Activated gamma-delta T cell (primary cell): Measurements from ENCODE around the gene HTR3D.
"Not testable (repeated sequence)": the region's sequence is repeated elsewhere in the genome, so short reads cannot be mapped to it uniquely, and the experiment has no call there.

Source experiments
- DNase-seq: peaks from one replicate; lab custom pipeline; 2025; lab: John Stamatoyannopoulos, UW
- total RNA-seq, 2 donors: gene quantifications; one replicate each; lab custom pipeline; 2026; lab: John Stamatoyannopoulos, UW

The HTR3D gene, protein sequence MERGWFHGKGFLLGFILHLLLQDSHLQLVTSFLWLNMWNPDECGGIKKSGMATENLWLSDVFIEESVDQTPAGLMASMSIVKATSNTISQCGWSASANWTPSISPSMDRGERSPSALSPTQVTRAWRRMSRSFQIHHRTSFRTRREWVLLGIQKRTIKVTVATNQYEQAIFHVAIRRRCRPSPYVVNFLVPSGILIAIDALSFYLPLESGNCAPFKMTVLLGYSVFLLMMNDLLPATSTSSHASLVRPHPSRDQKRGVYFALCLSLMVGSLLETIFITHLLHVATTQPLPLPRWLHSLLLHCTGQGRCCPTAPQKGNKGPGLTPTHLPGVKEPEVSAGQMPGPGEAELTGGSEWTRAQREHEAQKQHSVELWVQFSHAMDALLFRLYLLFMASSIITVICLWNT
- total RNA-seq, result 0 reads per million in 2 donors

DNA sequence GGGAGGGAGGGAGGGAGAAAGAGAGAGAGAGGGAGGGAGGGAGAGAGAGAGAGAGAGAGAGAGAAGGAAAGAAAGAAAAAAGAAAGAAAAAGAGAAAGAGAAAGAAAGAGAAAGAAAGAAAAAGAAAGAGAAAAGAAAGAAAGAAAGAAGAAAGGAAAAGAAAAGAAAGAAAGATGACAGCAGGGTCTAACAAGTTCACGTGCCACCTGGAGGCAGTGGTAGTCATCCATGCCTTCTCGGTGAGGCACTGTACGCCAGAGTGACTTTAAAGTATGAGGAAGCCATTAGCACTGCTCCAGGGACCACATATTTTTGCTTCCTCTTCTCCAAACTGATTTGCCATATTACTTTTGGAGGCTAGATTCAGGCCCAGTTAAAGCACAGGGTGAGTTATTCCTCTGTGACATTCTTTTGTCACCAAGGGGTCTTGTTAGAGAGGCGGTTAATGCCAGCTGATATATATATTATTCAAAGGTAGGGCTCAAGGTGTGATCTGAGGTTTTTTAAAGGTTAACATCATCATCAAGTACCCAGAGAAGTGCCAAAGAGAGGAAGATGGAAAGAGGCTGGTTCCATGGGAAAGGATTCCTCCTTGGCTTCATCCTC lies at the start of gene HTR3D:
Gene HTR3D, plus strand, starts transcription at position 556 of the 606 bp plus-strand sequence. Its CDS starts 0 bp downstream, at position 556.
- no peak for DNase-seq

DNA sequence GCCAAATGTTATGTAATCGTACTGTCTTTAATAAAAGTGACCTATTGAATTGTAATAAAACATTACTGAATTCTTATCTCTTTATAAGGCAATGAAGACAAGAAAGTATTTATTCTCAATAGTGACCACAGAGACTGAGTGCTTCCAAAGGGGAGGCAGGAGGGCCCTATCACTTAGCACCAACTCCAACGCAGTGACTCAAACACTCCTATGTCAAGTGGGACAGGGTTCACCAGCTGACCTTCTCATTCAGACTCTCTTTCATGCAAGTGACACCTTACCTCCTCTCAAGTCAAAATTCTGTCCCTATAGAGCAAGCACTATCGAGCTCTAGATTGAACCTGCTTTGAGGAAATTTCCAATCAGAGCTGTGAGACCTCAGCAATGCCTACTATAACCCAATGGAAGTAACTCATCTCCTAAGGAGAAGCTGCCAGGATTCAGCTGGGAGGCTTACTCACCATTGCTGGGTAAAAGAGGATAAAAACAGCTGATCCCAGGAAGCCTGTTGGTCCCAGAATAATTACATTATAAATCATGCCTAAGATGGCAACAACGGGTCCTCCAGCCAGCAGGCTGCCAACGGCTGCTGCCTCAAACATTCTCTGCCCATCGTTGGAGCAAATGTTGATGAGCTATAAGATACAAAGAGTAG lies 49.4 kb upstream of the HTR3D start:
- no peak for DNase-seq

DNA sequence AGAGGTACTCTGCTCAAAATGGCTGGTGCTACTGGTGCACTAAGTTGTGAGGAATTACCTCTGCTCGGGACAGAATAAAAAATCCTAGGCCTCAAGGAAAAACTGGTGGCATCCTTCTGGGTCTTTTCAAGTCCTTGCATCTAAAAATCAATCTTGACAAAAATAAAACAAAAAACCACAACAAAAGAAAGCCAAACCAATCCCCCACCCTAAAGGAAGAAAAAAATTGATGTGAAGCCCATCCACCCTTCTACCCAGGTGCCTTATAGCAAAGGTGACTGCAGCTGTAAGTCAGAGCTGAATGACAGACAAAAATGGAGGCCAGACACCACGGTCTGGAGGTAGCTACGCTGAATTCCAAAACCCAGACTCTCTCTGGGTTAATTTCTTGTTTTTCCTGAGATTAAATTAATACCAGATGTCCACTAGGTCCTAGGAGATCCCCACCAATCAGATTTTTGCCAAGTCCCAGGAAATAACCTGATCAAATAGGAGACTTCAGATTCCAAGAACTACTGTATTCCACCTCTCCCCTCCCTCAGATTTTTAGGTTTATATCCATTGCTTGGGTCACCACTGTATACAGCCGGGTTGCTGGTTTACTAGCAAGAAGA lies 47.3 kb upstream of the HTR3D start:
- no peak for DNase-seq

DNA sequence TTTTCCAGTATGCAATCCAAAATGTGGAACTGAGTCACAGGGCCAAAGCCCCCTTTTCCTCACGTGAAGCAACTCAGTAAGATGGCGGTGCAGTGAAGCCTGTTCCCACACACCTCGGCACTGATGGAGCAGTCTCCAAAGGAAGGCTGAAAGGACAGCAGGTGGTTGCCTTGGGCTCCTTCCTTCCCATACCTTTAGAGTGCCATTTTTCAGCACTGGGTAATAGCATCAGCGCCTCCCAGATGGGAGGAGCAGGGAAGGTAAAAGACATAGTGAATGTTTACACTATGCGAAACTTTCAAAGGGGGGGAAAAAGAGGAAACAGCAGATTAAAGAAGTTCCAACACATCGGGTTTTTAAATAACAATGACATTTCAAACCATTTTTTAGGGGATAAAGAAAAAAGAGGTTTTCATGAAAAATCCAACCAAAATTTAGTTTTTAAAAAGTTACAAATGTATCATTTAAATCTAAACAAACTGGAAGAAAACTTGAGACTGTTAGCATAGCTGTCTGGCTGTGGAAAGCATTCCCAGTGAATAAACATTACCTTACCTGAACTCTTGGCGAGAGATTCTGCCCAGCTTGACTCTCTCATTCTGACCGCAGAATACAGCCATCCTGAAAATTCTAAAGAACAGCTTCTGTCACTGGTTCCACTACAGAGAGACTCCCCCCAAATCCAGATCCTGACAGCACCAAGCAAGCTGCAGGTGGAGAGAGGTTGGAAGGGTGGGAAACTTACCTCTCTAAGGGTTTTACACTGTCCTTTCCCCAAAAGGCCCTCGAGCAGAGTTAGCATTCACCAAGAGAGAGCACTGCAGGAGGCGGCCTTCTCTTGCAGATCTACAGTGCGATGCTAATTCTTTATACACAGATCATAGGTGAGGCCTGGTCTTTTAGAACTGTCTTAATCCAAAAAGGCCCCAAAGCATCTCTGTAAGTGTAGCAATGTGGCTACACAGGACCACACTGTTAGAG lies 46.5 kb upstream of the HTR3D start:
- DNase-seq, result no peak

DNA sequence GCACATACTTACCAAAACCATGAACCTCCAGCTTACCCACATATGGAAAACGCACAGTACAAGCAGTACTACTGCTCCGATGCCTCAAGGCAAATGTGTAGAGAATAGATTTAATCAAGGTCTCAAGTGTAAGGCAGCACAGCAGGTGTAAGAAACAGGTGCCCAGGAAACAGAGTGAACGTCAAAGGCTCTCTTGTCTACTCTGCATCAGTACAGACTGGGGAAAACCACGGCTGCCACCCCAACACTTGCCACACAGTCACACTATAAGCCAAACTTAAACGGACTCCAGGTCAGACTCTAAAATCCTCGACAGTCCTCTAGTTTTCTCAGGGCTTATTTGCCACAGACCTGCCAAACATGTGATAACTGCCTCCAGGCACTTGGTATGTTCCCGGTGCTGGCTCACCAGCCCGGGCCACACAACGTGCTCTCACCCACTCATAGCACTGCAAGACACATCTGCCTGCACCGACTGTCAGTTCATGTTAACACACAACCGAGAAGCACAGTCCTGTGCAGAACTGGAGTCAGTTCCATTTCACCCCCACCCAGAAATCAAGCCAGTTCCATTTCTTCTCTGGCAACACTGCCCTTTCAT lies 44.4 kb upstream of the HTR3D start:
- DNase-seq, result no peak

DNA sequence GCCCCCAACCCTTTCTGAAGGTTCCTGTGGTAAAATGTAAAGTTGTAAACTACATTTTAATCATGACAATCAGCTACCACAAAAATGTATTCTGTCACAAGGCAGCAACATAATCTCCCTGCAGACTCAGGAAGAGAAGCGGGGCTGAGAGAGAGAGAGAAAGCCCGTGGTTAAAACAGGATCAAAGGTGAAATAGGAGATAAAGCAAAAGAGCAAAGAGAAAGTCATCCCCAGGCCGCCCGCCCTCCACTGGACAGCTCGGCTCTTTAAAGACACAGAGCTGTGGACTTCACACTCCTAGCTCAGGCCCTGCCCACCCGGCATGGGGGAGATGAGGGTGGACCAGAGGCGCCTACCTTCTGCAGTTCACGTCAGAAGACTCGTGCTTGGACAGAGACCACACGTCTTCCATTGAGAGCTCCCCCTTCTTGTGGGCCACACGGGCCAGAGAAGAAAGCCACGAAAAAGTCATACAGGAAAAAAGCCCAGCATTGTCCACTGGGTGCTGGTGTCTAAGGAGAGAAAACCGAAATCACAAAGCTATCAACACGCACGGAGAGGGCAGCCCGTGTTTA lies 43.2 kb upstream of the HTR3D start:
- no peak for DNase-seq

DNA sequence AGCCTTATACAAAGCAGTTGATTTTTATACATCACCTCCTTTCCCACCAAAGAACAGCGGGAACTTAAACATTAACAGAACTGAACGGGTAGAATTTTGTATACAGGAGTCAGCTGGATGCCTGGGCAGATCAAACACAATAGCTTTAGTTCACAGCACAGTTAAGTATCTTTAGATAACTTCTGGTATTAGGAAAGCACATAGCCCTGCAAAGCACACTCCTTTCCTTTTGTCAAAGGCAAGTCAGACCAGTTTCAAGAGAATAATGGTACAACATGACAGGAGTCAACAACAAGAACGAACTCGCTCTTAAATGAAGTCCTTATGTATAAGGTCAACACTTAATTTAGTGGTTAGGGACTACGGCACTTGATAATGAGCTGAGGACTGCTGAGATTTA lies 40.1 kb upstream of the HTR3D start:
- DNase-seq, result no peak

DNA sequence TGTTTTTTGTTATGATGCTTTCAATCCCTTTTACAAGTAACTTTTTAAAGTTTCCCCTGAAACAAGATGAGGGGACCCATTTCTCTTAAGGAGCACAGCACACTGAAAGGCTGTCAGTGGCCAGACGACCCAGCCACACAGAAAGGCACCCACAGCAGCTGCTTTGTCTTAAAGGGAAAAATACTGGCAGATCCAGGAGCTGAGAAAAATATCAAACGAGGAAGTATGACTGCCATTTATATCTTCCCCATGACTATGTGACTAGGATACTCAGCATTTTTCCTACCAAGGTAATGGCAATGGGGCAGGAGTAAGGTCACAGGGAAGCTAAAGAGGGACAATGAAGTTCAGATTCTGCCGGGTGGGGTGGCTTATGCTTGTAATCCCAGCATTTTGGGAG lies 29.8 kb upstream of the HTR3D start:
- no peak for DNase-seq

DNA sequence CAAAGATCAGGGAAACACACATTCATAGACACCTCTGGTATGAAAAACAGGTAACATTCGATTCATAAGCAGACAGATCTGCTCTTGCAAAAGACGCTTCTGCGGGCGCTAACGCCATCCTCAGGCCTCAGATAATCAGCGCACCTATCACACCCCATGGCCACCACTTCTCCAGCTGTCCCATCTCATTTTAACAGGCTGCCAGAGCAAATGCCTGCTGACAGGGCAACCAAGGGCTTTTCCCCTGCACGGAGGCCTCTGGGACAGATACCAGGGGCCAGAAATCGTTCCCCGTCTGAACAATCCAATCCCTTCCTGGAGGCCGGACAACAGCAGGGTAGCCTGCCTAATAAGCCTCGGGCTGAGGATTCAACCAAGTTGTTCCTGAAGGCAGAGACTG lies 29.1 kb upstream of the HTR3D start:
- DNase-seq, result no peak

DNA sequence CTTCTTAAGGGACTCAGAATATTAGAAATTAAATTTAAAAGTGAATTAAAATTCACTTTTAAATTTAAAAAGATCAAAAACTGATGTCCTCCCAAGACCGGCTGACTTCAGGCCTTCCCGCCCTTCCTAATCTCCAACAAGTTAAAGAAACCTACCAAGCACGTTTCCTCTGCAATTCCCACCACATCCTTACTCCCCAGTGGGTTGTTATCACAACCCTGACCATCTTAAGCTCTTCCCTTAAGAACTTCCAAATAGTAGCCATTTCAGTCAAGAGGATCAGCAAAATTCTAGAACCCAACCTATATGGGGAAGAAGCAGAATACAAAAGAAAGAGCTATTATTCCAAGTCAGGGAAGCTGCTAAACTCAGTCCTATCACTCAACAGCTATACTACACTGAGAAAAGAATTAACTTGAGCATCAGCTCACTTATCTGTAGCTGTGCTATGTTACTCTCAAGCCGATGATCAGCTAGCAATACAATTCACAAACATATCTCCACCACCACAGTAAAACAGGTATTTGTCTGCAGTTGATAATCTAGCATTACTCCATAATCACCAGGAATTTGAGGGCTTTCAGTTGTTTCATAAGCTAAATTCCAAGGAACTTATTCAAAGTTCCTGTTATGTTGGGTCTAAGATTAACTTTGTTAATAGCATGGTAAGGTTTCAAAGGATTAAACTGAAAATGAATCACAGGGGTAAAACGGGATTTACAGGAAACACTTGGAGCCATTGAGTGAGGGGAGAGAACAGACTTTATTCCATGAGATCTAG lies 28.2 kb upstream of the HTR3D start:
- DNase-seq, result no peak

DNA sequence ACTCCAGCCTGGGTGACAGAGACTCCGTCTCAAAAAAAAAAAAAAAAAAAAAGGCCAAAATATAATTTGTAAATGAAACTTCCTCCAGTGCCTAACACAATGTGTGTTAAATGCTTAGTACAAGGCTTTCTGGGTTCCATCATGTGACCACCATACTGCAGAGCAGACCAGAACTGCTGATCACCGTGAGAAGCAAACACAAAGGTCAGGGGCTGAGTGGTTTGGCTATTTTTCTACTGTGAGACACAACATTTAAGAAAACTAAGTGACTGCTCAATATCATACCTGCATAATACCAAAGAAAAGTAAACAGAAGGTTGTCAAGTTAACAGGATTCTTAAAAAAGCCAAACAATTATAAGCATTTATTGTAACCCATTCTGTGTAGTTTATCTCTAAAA lies 27.1 kb upstream of the HTR3D start:
- no peak for DNase-seq

DNA sequence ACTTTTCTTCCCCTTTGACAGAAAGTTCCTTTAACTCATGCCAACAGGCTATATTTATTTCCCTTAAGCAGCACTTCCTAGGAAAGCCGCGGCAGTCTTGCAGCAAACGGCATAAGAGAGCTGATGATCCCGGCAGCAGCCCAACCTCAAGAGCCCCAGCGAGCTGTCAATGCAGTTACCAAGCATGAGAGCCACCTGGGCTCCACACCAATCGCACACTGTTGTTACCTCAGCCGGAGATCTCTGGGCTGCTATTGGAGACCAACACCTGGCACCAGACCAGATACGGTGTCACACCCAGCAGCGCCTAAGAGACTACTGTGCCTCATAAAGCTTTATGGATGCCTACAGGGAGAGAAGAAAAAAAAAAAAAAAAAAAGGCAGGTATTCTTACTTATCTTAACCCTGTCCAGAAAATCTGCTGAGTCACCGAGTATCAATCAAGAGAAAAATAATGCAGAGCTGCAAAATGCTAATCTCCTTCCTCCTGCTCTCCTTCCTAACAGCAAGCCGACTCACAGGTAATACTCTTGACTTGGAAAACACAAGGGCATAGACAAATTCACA lies 25.5 kb upstream of the HTR3D start:
- no peak for DNase-seq

DNA sequence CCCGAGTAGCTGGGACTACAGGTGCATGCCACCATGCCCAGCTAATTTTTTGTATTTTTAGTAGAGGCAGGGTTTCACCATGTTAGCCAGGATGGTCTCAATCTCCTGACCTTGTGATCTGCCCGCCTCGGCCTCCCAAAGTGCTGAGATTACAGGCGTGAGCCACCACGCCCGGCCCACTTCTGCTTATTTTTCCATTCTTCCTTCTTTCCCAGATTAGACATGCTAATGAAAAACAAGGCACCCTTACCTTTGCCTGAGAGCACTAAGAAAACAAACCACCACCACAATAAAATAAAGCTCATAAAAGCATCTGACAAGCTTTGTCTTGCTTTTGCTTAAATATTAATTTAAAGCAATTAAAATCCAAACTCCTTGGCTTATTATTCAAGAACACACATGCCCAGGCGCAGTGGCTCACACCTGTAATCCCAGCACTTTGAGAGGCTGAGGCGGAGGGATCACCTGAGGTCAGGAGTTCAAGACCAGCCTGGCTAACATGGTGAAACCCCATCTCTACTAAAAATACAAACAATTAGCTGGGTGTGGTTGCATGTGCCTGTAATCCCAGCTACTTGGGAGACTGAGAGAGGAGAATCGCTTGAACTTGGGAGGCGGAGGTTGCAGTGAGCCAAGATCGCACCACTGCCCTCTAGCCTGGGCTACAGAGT lies 24.3 kb upstream of the HTR3D start:
- not testable (repeated sequence) for DNase-seq

DNA sequence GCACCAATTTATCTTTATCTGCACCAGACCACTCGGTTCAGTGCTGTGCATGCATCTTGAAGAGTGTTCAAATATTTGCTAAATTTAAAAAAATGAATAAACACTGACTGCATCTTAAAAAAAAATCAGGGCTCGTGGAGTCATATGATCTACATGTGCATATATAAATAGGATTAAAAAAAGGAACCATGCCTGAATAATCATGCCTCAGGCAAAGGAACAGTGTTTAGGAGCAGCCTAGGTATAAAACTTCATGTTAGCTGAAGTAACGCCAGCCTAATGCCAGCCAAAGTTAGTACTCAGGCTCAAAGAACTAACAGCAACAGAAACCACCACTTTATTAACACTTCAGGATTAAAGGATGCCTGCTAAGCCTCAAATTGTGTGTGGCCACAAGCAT lies 23.4 kb upstream of the HTR3D start:
- no peak for DNase-seq

DNA sequence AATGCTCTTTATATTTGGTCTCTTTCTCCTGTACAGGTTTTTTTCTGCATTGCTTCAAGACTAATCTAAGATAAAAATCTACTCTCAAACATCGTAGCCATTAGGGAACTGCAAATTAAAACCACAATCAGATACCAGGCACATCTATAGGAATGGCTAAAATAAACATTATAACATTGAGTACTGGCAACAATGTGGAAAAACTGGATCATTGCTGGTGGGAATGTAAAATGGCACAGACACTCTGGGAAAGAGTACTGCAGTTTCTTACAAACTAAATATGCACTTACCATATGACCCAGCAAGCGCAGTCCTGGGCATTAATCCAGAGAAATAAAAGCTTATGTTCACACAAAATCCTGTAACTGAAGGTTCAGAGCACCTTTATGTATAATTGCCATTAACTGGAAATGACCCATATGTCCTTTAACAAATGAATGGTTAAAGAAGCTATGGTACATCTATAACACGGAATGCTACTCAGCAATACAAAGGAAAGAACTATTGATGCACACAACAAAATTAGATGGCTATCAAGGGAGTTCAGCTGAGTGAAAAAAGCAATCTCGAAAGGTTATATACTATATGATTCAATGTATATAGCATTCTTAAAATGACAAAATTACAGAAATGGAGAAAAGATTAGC lies 20.2 kb upstream of the HTR3D start:
- DNase-seq, result no peak

DNA sequence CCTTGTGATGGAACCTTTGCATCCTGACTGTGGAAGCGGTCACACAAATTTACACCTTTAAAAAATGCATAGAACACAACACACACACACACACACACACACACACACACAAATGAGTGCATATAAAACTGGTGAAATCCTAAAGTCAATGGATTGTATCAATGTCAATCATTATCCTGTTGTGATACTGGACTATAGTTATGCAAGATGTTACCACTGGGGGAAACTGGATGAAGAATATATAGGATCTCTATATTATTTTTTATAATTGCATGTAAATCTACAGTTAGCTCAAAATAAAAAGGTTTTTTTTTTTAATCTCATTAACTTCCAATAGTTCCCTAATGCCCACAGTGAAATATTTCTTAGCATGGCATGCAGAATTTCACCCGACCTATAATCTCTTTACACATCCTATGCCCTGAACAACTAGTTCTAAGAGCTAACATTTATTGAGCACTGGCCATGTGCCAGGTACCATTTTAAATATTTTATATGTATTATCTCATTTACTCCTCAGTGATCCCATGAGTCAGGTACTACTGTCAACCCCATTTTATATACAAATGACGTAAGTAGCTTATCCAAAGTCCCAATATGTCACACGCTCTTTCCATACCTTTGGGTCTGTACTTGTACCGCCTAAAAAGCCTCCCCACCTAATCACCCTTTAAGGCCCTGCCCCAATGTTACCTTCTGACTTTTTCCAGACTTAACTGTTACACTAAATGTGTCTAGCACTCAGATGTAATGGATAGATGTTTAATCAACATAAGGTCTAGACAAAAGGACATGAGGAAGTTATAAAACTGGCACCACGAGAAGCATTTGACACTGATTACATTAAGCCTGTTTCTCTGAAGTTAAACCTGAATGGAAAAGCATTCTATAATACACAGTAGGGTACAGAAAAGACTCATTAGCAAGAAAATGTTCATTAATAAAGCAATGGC lies 19.3 kb upstream of the HTR3D start:
- DNase-seq, result no peak

DNA sequence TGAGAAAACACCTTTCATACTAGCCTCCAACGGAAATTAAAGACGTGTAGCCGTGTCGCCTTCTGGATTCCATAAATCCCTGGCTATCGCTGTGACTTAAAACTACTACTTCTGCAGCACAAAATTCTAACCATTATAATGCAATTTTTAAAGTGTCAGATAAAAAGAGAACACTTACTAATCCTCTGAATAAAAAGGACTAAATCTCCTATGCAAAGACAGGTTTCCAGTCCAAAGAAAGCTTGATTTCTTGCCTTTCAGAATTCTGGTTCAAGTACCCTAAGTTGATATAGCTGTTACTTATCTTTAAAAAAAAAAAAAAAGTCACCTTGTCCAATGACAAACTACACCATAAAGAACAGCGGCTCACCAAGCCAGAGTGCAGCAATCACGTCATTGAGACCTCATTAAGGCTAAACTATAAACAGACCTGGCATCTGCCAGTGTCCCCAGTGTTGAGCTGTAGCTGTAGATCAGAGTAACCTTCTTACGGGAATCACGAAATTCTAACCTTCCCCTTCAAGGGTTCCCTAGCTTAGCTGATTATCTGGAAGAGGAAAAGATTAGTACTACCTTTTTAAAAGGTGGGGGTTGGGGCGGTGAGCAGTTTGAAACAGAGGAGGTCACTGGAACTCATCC lies 16.0 kb upstream of the HTR3D start:
- DNase-seq, result no peak
